ENCODE measurements around the gene MAP2K3.

DNA sequence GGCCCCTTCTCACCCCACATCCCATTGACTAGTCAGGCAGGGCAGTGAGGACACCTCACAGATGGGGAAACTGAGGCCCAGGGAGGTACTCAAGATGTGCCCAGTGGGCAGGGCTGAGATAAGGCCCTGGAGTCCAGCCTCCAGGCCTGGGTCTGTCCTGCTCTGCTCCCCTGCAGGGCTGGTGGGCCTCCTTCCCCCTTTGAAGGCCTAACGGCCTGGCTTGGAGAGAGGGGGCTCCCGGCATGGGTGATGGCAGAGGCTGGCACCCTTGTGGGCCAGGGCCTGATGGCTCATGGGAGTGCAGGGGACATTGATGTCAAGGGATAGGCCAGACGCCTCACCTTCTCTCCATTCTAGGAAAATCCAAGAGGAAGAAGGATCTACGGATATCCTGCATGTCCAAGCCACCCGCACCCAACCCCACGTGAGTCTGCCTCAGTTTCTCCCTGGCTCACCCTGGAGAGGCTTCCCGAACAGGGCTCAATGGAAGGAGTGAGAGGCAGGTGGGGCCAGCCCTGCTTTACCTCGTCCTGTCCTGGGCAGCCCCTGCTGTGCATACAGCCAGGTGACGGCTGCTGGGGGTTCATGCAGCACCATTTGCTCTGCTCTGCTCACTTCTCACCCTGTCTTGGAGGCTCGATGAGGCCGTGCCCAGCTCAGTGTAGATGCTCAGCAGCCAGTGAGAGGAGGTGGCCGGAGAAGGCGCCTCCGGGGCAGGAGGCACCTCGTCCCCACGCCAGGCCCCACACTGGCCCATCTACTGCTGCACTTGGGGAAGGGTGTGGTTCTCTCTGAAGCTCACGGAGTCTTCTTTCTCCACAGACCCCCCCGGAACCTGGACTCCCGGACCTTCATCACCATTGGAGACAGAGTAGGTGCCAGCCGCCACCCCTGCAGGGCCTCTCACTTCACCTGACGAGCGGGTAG is 13.8 kb downstream of the MAP2K3 start:
- no peak for TF ChIP-seq EZH2 (IDR thresholded peaks at IDR 0.05; ENCODE audit: insufficient read depth, poor library complexity, severe bottlenecking)
- no peak for TF ChIP-seq EZH2phosphoT487 (IDR thresholded peaks at IDR 0.05; ENCODE audit: insufficient read depth, low read depth)

Data from GM23248 (cell line).